ENCODE data around the gene INSC.
"Not testable (repeated sequence)": the region's sequence is repeated elsewhere in the genome, so short reads cannot be mapped to it uniquely, and the experiment has no call there.

Gene INSC

DNA sequence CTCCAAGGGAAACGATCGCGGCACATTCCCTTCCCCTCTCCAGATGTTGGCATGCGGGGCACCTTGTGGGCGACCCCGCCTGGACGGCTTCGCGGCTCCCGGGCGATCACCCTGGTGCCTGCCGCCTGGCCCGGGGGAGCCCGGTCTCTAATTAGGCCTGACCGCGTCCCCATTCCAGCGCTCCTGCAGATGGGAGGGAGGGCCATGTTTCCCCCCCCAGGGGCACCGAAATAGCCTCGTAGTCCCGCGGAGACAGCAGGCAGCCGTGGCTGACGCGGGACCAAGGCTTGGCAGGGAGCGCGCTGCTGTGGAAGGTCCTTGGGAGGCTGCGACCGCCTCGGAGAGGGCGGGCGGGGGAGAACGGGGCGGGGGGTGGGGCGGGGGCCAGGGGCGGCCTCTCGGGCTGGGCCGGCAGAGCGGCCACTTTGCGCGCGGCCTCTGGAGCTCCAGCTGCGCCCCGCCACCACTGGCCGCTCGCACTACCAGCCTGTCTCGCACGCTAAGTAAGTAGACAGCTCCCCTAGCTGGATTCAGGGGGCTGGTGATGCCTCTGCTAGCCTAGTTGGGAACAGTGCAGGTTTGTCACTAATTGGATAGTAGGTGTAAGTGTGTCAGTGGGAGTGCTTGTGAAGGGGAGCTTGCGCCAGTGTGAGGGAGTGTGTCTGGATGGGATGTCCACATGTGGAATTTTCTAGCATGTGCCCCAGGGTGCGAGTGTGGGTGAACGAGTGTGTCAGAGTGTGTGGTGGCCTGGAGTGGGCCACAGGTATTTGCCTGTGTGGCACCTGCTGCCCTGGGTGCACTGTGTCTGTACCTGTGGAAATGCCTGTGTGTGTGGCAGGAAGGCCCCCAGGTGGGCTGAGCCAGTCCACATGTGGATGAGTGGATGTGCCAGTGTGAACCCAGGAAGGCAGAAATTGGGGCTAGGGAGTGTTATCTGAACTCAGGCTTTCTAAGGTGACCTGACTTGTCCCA lies at the start of gene INSC:
Gene INSC, plus strand, starts transcription at position 423 of the 975 bp plus-strand sequence. CDS start 34,252 bp downstream, outside the sequence.
- no peak for ATAC-seq

DNA sequence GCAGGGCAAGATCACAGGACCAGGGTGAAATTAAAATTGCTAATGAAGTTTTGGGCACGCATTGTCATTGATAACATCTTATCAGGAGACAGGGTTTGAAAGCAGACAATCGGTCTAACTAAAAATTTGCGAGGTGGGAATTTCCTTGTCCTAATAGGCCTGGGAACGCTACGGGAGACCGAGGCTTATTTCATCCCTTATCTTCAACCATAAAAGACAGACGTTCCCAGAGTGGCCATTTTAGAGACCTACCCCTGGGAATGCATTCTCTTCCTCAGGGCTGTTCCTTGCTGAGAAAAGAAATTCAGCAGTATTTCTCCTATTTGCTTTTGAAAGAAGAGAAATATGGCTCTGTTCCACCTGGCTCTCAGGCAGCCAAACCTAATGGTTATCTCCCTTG lies 45.0 kb upstream of the INSC start:
- ATAC-seq: not testable (repeated sequence)

DNA sequence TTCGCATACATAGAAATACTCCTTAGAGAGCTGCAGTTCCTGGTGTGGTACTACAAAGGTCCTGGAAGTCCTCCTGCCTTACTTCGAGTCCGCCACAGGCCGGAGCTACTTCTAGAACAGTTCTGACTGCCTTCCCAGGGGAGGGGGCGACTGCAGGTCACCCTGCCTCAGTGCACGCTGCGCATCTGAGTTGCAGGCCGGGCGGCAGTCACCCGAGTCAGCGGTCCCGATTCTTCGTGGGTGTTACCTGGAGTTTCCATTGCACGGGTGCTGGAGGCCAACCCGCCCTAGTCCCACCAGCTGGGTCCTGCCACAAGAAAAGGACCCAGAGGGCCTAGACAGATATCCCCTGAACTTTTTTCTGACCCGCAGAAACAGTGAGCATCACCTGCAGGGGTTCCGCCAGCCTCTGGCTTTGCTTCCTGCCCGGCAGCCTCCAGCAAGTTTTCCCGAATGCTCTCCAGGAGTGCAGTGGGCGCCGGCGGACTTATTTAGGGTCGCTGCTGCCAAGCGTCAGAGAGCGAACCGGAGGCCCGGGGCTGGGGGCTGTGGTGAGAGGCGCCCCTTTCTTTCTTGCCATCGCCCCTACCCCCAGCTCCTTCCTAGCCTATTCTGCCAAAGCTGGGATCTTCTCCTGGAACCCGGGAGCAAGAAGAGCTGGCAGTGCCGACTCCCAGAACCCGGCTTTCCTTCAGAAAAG lies 43.0 kb upstream of the INSC start:
- no peak for ATAC-seq

DNA sequence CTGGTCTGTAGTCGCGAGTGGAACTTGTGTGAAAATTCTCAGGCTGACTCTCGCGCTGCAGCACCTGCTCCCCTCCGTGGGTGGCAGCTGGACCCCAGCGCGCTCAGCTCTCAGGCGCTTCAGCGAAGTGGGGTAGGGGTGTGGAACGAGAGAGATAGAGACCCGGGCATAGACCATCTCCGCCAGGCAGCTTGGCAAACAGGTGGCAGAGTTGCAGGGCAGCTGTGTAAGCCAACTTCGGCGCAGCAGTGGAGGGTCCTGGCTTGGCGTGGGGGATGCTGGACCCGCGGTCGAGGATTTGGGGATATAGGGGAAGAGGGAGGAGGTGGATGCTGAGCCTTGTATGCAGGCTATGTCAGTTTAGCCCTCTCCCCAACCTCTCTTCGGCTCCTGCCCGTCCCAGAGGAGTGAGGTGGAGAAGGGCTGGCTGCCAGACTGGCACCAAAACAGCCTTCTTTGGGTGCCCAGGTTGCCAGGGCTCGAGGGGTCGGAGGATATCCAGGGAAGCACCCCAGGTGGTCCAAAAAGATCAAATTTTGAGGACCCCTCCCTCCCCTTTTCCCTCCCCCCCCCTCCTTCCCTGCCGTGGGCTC lies 42.1 kb upstream of the INSC start:
- ATAC-seq: no peak

GRCh38 chr11:15073361-15074205 lies 41.1 kb upstream of the INSC start, which contains the start of gene CALCB:
CALCB (plus strand) TSS chr11:15073593; CDS start chr11:15074719, 1,126 bp downstream.
- no peak for ATAC-seq

- peak; percentile 87 to 89 for ATAC-seq
These were observed 40.2 kb upstream of the INSC start for GRCh38 chr11:15074206-15075161.

DNA sequence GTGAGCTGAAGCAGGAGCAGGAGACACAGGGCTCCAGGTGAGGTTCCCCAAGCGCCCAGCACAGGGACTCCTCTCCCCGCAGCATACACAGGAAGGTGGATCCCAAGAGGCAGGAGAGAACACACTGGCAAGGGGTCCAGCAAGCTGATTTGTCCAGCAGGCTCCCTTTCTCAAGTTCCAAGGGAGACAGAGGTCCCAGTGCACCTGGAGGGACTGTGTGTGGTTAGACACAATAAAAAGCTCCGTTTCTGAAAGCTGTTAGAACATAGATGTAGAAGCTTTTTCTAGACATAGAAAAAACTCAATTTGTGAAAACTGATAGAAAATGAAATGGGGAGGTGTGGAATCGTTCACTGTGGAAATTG lies 39.6 kb upstream of the INSC start:
- ATAC-seq: no peak

DNA sequence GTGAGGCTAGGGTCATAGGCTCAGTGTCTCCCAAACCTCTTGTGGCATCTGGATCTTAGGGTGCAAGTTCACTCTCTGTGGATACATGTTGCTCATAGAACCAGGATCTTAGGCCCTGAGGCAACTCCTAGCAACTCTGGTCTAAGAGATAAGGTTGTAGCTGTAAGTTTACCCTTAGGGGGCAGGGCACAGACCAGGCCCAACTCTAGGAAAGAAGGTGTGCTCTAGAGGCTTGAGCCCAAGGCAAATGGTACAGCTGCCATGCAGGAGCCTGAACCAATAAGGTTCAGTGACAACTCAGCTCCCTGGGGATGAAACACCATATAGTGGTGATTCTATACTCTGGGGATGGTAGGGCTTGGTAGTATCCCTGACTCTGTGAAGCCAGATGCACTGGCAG lies 23.5 kb upstream of the INSC start:
- no peak for ATAC-seq

DNA sequence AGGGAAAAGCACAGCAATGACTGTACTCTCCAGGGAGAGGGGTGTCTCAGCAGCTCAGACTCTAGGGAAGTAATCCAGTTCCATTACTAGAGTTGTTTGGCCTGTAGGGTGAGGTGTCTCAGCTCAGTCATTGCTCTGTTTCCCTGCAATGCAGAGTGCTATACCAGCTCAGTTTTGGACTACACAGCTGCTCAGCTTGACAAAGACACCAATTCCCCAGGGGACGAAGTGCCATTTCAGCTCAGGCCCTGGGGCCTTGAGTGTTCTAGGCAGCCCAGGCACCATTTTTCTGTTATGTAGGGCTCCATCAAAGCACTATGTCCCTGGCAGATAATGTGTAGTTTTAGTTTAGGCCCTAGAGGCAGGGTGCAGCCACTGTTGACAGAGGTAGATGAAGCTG lies 23.1 kb upstream of the INSC start:
- no peak for ATAC-seq

DNA sequence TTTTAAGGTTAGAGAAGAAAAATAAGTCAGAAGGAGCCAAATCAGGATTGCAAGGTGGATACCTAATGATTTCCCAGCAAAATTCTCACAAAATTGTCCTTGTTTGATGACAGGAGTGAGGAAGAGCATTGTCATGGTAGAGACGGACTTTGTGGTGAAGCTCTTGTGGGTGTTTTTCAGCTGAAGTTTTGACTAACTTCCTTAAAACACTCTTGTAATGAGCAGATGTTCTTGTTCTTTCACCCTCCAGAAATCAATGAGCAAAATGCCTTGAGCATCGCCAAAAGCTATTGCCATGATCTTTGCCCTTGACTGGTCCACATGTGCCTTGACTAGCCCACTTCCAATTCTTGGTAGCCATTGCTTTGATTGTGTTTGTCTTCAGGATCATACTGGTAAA lies 21.3 kb upstream of the INSC start:
- no peak for ATAC-seq

DNA sequence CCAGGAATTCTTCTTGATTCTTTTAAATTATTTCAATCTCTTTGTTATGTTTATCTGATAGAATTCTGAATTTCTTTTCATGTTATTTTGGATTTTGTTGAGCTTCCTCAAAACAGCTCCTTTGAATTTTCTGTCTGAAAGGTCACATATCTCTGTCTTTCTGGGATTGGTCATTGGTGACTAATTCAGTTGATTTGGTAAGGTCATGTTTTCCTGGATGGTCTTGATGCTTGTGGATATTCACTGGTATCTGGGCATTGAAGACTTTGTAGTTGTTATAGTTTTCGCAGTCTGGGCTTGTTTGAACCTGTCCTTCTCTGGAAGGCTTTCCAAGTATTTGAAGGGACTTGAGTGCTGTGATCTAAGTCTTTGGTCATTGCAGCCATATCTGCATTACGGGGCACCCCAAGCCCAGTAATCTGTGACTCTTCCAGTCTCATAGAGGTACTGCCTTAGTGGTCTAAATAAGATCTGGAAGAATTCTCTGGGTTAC lies 18.9 kb upstream of the INSC start:
- no peak for ATAC-seq

DNA sequence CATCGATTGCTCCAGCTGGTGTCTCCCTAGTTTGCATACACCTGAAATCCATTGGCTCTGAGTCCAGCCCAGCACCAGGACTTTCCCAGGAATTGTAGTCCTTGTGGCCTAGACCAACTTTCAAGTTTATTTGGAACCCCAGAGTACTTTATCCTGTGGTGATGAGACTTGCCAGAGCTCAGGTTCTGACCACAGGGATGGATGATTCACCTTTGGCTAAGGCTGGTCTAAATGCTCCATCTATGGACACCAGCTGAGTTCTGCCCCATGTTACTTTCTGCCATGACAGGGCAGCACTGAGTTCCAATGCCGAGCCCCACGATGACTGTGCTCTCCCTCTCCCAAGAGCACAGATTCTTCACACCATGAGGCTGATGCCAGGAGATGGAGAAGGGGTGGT lies 17.3 kb upstream of the INSC start:
- ATAC-seq: no peak

DNA sequence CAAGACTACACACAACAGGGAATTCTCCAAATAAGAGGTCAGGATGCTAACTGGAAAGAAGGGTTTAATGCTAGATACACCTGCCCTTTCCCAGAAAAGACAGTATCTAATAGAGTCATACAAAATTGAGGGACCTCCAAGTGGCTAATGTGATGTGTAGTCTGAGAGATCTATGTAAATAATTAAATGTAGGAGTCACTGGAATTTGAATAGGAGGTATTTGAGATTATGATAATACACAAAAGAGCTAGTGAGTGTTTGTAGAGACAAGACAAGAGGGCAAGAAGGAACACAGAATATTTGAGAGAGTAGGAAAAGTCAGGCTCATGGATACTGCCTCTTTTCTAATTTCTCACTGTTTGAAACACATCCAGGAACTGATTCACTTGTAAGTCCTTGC lies 15.5 kb upstream of the INSC start:
- no peak for ATAC-seq

- peak in 1 of 2 donors; percentile 48 for ATAC-seq
These were observed 13.5 kb upstream of the INSC start for GRCh38 chr11:15101072-15101709.

GRCh38 chr11:15104166-15104565 lies 10.6 kb upstream of the INSC start:
- ATAC-seq: no peak

DNA sequence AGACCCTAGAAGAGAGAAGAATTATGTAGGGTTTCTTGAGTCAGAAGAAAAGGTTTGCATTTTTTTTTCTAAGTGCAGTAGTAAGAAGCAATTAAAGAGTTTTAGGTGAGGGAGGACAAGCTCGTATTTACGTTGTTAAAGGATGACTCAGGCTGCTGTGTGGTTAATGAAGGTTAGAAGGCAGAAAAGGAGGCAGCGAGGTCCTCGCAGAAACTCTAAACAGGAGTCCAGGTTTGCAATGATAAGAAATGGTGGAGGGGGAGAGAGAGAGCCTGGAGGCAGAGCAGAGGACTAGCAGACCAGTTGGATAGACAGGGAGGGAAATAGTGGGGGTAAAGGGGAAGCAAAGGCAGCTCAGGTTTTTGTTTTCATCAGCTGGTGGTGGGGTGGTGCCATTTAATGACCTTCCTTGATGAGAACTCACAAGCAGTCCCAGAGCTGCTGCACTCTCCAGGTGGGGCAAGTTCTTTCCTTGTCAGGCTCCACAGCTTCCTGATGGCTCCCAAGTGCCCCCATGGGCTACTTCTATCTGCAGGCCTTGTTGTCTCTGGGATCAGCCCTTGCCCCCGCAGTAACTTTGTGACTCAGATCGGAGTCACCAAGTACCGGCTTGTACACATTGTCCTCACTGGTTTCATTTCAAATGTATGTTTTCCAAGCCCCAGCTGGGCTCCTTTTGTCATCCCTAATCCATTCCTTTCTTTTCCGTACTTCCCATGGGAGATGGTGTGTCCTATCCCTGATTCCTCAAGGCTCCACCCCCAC lies 8.3 kb upstream of the INSC start:
- no peak for ATAC-seq

- ATAC-seq: no peak
These were observed 6.8 kb upstream of the INSC start for GRCh38 chr11:15107730-15108515.

DNA sequence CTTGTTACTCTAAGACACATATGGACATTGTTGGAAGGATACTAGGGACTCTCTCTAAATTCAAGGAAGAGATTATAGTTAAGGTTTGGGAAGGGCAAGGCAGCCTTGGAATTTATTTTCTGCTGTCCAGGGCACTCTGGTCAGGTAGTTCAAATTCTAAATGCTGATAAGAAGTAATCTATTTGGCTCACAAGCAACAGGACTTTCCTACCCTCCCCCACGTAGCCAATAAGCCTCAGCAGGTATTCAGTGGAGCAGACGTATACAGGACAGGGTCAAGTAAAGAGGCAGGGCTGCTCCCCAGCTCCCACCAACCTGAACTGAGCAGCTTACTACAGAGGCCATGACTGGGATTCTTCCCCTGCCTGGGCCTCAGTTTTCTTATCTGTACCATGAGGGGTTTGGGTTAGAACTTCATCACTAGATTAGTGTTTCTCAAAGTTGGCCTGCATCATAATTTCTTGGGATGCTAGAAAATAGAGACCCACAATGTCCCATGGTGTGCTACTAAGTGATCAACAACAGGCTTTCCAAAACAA lies 6.1 kb upstream of the INSC start:
- no peak for ATAC-seq

- ATAC-seq: no peak
These were observed 5.1 kb upstream of the INSC start for GRCh38 chr11:15109602-15110001.

All from activated CD4-positive, CD25-positive, alpha-beta regulatory T cell treated with anti-CD3 and anti-CD28 coated beads, Interleukin-2, amount 50 U/mL, for 24 hours (primary cell).